ENCODE data around the gene NELFA. TPM values are rescaled to one million over a fixed set of nuclear protein-coding genes. Genes with fewer than 3 reads are reported as not detected.

Gene NELFA
- total and polyA plus RNA-seq, 2 donors from 2014 or later = 17.8 to 39.1 TPM

GRCh38 chr4:1985780-1986577 is 22.8 kb downstream of the NELFA start:
- Histone ChIP-seq H3K4me1 (ENCODE audit: control insufficient read depth in 2 of 3, insufficient read depth in 2 of 3, low read depth in 1 of 3, low read length in 3 of 3) (no peaks in the 10 kb centered on the region), H3K9ac (ENCODE audit: low read length in 3 of 3) (no peak overlapping the region), H3K36me3 (ENCODE audit: control insufficient read depth in 2 of 3, insufficient read depth in 3 of 3, low read length in 3 of 3) (peaks cover 0 to 48% (median 5%) of the 10 kb centered on the region in 3 donors), H3K27ac (ENCODE audit: low read depth in 2 of 2, low read length in 2 of 2) (no peak overlapping the region), H3K4me3 (ENCODE audit: low read length in 3 of 3) (no peak overlapping the region), H3K27me3 (ENCODE audit: control insufficient read depth, insufficient read depth, low read length) (no peaks in the 10 kb centered on the region), H3K9me3 (ENCODE audit: control insufficient read depth in 2 of 3, insufficient read depth in 1 of 3, low read length in 3 of 3) (no peaks in the 10 kb centered on the region)
- intact Hi-C loops (cut with DNase I) = no loop called here
- DNase-seq = peak in 1 of 5 donors; percentile 27
- FAIRE-seq = no peak
- TF ChIP-seq, protein P1, sequence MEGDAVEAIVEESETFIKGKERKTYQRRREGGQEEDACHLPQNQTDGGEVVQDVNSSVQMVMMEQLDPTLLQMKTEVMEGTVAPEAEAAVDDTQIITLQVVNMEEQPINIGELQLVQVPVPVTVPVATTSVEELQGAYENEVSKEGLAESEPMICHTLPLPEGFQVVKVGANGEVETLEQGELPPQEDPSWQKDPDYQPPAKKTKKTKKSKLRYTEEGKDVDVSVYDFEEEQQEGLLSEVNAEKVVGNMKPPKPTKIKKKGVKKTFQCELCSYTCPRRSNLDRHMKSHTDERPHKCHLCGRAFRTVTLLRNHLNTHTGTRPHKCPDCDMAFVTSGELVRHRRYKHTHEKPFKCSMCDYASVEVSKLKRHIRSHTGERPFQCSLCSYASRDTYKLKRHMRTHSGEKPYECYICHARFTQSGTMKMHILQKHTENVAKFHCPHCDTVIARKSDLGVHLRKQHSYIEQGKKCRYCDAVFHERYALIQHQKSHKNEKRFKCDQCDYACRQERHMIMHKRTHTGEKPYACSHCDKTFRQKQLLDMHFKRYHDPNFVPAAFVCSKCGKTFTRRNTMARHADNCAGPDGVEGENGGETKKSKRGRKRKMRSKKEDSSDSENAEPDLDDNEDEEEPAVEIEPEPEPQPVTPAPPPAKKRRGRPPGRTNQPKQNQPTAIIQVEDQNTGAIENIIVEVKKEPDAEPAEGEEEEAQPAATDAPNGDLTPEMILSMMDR (IDR thresholded peaks at IDR 0.05; ENCODE audit: borderline replicate concordance, extremely low read depth, insufficient read depth) = no peak

DNA sequence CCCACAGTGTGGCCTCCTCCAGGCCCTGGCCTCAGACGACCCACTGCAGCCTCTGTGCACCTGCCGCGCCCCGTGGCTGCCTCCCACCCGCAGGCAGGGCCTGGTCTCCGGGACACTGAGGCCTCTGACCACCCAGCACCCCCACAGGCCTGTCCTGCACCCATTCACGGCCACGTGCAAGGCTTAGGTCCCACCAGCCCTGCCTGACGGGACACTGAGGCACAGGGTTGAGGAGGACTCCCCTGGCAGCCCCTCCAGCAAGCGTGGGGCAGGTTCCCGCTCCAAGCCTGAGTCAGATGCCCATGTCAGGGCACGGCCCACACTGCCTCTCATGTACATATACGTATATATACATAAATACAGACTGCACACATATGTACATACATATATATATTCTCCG is 23.5 kb downstream of the NELFA start:
- H3K9me3 ChIP-seq (ENCODE audit: control insufficient read depth in 2 of 3, insufficient read depth in 1 of 3, low read length in 3 of 3) = no peaks in the 10 kb centered on the region
- TF ChIP-seq, protein P1 (IDR thresholded peaks at IDR 0.05; ENCODE audit: borderline replicate concordance, extremely low read depth, insufficient read depth) = no peak
- intact Hi-C loops (cut with DNase I) = no loop called here
- H3K4me1 ChIP-seq (ENCODE audit: control insufficient read depth in 2 of 3, insufficient read depth in 2 of 3, low read depth in 1 of 3, low read length in 3 of 3) = no peaks in the 10 kb centered on the region
- DNase-seq = peak in 2 of 5 donors; percentile 32 to 69
- FAIRE-seq = no peak
- H3K9ac ChIP-seq (ENCODE audit: low read length in 3 of 3) = no peak overlapping the region
- no peak overlapping the region for H3K4me3 ChIP-seq (ENCODE audit: low read length in 3 of 3)
- H3K27me3 ChIP-seq (ENCODE audit: control insufficient read depth, insufficient read depth, low read length) = no peaks in the 10 kb centered on the region
- H3K27ac ChIP-seq (ENCODE audit: low read depth in 2 of 2, low read length in 2 of 2) = no peak overlapping the region
- peaks cover 0 to 50% (median 5%) of the 10 kb centered on the region in 3 donors for H3K36me3 ChIP-seq (ENCODE audit: control insufficient read depth in 2 of 3, insufficient read depth in 3 of 3, low read length in 3 of 3)

DNA sequence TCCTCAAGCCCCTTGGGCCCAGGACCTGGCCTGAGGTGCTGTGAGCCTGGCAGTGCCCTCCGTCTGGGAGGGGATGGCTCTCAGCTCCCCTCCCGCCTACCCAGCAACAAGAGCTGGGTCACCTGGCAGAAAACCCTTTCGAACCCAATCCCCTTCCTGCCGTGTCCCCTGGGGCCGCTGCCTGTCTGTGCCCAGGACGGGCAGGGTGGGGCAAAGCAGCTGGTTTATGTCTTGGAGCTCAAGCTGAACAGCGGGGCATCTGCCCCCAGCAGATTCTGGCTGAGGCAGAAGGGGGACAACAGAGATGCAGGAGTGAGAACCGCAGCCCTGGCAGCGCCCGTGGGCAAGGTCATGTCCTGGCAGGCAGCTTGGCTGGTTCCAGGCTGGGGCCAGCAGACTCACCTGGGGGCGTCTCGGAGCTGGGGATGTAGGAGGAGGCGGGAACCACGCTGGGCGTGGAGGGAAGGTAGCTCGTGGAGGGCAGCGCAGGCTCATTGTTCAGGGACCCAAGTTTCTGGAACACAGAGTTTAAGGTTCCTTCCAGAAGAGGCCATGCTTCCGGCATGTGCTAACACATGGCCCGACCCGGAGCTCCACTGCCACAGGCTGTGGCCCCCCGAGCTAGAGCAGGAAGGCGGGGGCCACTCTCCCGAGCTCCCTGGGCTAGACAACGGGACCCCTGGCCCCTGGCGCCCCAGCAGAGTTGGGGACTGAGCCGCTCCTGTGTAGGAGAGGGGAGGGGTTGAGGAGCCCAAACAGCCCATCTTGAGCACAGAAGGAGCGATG is 24.2 kb downstream of the NELFA start:
- H3K4me3 ChIP-seq (ENCODE audit: low read length in 3 of 3) = no peak overlapping the region
- TF ChIP-seq, protein P1 (IDR thresholded peaks at IDR 0.05; ENCODE audit: borderline replicate concordance, extremely low read depth, insufficient read depth) = no peak
- peaks cover 0 to 49% (median 5%) of the 10 kb centered on the region in 3 donors for H3K36me3 ChIP-seq (ENCODE audit: control insufficient read depth in 2 of 3, insufficient read depth in 3 of 3, low read length in 3 of 3)

More for the DNA sequence above, 24.2 kb downstream of the NELFA start:
- FAIRE-seq (no peak), DNase-seq (peak in 2 of 5 donors; percentile 30 to 45)
- no peaks in the 10 kb centered on the region for H3K4me1 ChIP-seq (ENCODE audit: control insufficient read depth in 2 of 3, insufficient read depth in 2 of 3, low read depth in 1 of 3, low read length in 3 of 3)
- H3K27ac ChIP-seq (ENCODE audit: low read depth in 2 of 2, low read length in 2 of 2) = no peak overlapping the region
- no peaks in the 10 kb centered on the region for H3K27me3 ChIP-seq (ENCODE audit: control insufficient read depth, insufficient read depth, low read length)
- no peak overlapping the region for H3K9ac ChIP-seq (ENCODE audit: low read length in 3 of 3)
- no peaks in the 10 kb centered on the region for H3K9me3 ChIP-seq (ENCODE audit: control insufficient read depth in 2 of 3, insufficient read depth in 1 of 3, low read length in 3 of 3)
- intact Hi-C loops (cut with DNase I) = no loop called here
